NCI-H524 treated with DMSO at 0.1 percent for 48 hours (cell line): Measurements from ENCODE around the gene VDR.
"Not testable (repeated sequence)": the region's sequence is repeated elsewhere in the genome, so short reads cannot be mapped to it uniquely, and the experiment has no call there.

ENCODE experiments used
- DNase-seq: peaks from one replicate; lab custom pipeline; 2025; lab: John Stamatoyannopoulos, UW

Gene VDR

GRCh38 chr12:47812797-47813510 is 91.8 kb downstream of the VDR start:
- DNase-seq = no peak

- no peak for DNase-seq
Measured at GRCh38 chr12:47811581-47812484, 93.0 kb downstream of the VDR start.

GRCh38 chr12:47811072-47811396 is 93.8 kb downstream of the VDR start:
- peak; percentile 9 for DNase-seq

- DNase-seq = not testable (repeated sequence)
Measured at GRCh38 chr12:47809518-47809917, 95.3 kb downstream of the VDR start.

- no peak for DNase-seq
Measured at GRCh38 chr12:47808574-47809365, 96.0 kb downstream of the VDR start.

- DNase-seq = no peak
Measured at GRCh38 chr12:47808050-47808449, 96.7 kb downstream of the VDR start.

GRCh38 chr12:47807338-47807737 is 97.5 kb downstream of the VDR start:
- no peak for DNase-seq

GRCh38 chr12:47805417-47805816 is 99.4 kb downstream of the VDR start:
- DNase-seq = no peak

GRCh38 chr12:47804171-47804570 is 100.6 kb downstream of the VDR start:
- no peak for DNase-seq

GRCh38 chr12:47803191-47803875 is 101.5 kb downstream of the VDR start:
- DNase-seq = no peak

GRCh38 chr12:47802312-47802711 is 102.5 kb downstream of the VDR start:
- no peak for DNase-seq

GRCh38 chr12:47801904-47802246 is 102.9 kb downstream of the VDR start:
- no peak for DNase-seq

GRCh38 chr12:47801170-47801903 is 103.5 kb downstream of the VDR start:
- DNase-seq = no peak

GRCh38 chr12:47800582-47800981 is 104.2 kb downstream of the VDR start:
- DNase-seq = no peak

- DNase-seq = no peak
Measured at GRCh38 chr12:47799357-47799955, 105.3 kb downstream of the VDR start.

- no peak for DNase-seq
Measured at GRCh38 chr12:47798382-47798948, 106.3 kb downstream of the VDR start.

- no peak for DNase-seq
Measured at GRCh38 chr12:47797441-47797840, 107.4 kb downstream of the VDR start.

- DNase-seq = no peak
Measured at GRCh38 chr12:47795814-47796411, 108.9 kb downstream of the VDR start.

- no peak for DNase-seq
Measured at GRCh38 chr12:47795121-47795813, 109.5 kb downstream of the VDR start.

- DNase-seq = no peak
Measured at GRCh38 chr12:47794679-47795078, 110.1 kb downstream of the VDR start.
